Endothelial cell of umbilical vein (primary cell): ENCODE data around the gene CUX1.

ENCODE experiments used
- EZH2 ChIP-seq: IDR thresholded peaks from 2 replicates; pipeline ENCODE4 v1.6.1; 2012; ENCODE audit warnings: borderline replicate concordance, low read depth, mild to moderate bottlenecking, moderate library complexity, low read length, inconsistent platforms; ENCODE audit not compliant: severe bottlenecking
- FOS ChIP-seq: IDR thresholded peaks from 2 replicates; pipeline ENCODE4 v1.6.1; 2011; ENCODE audit warnings: mild to moderate bottlenecking, low read length, moderate library complexity, borderline replicate concordance; ENCODE audit not compliant: insufficient read depth
- GATA2 ChIP-seq: IDR thresholded peaks from 2 replicates; pipeline ENCODE4 v1.7.0; 2011; ENCODE audit warnings: low read depth, mild to moderate bottlenecking, moderate library complexity, mixed read lengths, low read length; ENCODE audit not compliant: insufficient read length, insufficient read depth
- MYC ChIP-seq: IDR thresholded peaks from one replicate; pipeline ENCODE4 v1.6.1; 2011; ENCODE audit warnings: mild to moderate bottlenecking, low read depth, low read length
- POLR2A ChIP-seq: IDR thresholded peaks from 2 replicates; pipeline ENCODE4 v1.6.1; 2012; ENCODE audit warnings: low read depth, mild to moderate bottlenecking, control low read depth, low read length
- POLR2AphosphoS5 ChIP-seq: IDR thresholded peaks from 2 replicates; pipeline ENCODE4 v1.6.1; 2012; ENCODE audit warnings: low read depth, mild to moderate bottlenecking, control low read depth, low read length, moderate library complexity; ENCODE audit not compliant: insufficient read depth
- TF ChIP-seq, protein P1 (sequence below), 2 donors: IDR thresholded peaks; 1 replicate in 1 of 2; 2 replicates in 1 of 2; pipeline ENCODE4 v1.5.1; 2011; ENCODE audit warnings: low read length in 2 of 2, mild to moderate bottlenecking in 2 of 2, moderate library complexity in 2 of 2, control low read depth in 1 of 2, inconsistent platforms in 1 of 2, low read depth in 1 of 2; ENCODE audit not compliant: insufficient read depth in 1 of 2; ENCODE audit errors: extremely low read depth in 1 of 2
- TF ChIP-seq, protein P2 (sequence below): IDR thresholded peaks from 2 replicates; pipeline ENCODE4 v1.6.1; 2011; ENCODE audit not compliant: insufficient read depth, insufficient read length

DNA sequence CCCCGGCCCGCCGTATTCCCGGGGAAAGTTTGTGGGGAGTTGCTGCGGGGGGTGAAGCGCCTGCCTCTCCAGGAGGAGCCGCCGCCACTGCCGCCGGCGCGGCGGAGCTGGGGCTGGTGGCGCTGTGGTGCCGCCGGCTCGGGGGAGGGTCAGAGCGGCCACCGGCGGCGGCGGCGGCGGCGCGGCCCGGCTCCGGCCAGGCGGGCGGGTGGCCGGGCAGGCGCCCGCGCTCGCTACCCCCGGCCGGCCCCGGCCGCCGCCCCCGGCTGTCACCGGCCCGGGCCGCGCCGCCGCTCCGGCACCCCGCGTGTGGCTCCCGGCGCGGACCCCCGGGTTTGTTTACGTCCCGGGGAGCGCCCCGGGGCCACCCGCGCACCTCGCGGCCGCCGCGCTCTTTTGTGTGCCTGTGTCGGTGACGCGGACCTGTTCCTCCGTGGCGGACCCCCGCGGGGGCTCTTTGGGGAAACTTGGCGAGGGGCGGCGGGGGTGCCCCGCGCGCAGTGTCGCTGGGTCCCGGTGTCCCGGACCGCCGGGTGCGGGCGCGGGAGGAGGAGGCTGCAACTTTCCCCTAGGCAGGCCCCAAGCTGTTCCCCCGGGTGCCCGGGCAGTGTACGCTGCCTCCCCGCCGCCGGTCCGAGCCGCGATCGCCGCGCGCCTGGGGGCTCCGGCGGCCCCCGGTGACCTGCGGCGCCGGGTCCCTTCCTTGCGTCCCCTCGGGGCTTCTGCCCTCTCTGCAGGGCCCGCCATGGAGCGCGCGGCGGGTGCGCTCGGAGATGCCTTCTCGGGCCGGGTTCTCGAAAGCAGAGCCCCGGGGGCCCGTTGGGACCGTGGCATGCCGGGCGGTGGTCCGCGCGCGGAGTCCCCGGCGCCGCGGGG, 593 bp upstream of the CUX1 start:
- TF ChIP-seq, protein P1, sequence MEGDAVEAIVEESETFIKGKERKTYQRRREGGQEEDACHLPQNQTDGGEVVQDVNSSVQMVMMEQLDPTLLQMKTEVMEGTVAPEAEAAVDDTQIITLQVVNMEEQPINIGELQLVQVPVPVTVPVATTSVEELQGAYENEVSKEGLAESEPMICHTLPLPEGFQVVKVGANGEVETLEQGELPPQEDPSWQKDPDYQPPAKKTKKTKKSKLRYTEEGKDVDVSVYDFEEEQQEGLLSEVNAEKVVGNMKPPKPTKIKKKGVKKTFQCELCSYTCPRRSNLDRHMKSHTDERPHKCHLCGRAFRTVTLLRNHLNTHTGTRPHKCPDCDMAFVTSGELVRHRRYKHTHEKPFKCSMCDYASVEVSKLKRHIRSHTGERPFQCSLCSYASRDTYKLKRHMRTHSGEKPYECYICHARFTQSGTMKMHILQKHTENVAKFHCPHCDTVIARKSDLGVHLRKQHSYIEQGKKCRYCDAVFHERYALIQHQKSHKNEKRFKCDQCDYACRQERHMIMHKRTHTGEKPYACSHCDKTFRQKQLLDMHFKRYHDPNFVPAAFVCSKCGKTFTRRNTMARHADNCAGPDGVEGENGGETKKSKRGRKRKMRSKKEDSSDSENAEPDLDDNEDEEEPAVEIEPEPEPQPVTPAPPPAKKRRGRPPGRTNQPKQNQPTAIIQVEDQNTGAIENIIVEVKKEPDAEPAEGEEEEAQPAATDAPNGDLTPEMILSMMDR (IDR thresholded peaks at IDR 0.05; ENCODE audit: extremely low read depth in 1 of 2, insufficient read depth in 1 of 2, low read depth in 1 of 2, low read length in 2 of 2), result peak in 1 of 2 donors; percentile 20
- TF ChIP-seq GATA2, result no peak
- no peak for TF ChIP-seq POLR2AphosphoS5
- TF ChIP-seq POLR2A, result no peak
- TF ChIP-seq, protein P2, sequence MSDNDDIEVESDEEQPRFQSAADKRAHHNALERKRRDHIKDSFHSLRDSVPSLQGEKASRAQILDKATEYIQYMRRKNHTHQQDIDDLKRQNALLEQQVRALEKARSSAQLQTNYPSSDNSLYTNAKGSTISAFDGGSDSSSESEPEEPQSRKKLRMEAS, result no peak
- TF ChIP-seq MYC, result no peak
- no peak for TF ChIP-seq EZH2
- TF ChIP-seq FOS, result no peak
